Transverse colon (tissue), 4 donors: ENCODE measurements around the gene SPEM1. TPM values are rescaled to one million over a fixed set of nuclear protein-coding genes. Genes with fewer than 3 reads are reported as not detected.

Experiments
- DNase-seq: peaks from one replicate; pipeline ENCODE4 v3.0.0-alpha.2; 2019
- H3K27ac ChIP-seq, 4 donors: fragments of 200-600 bp; sonication (generic); 2 replicates each; pipeline ENCODE4 v1.5.1; 2016 to 2018; ENCODE audit warnings: inconsistent platforms in 4 of 4
- H3K27me3 ChIP-seq: fragments of 200-600 bp; sonication (generic); 2 replicates; pipeline ENCODE4 v1.5.1; 2017; ENCODE audit warnings: inconsistent platforms
- H3K36me3 ChIP-seq, 4 donors: fragments of 200-600 bp; sonication (generic); 2 replicates each; pipeline ENCODE4 v1.5.1; 2017 to 2019; ENCODE audit warnings: inconsistent platforms in 4 of 4
- H3K4me1 ChIP-seq, 4 donors: fragments of 200-600 bp; sonication (generic); 2 replicates each; pipeline ENCODE4 v1.5.1; 2017 to 2020; ENCODE audit warnings: inconsistent platforms in 4 of 4
- H3K4me3 ChIP-seq, 4 donors: fragments of 200-600 bp; sonication (generic); 1 replicate in 1 of 4; 2 replicates in 3 of 4; pipeline versions ENCODE4 v1.5.1 to v1.6.1; 2017 to 2019; ENCODE audit warnings: inconsistent platforms in 4 of 4
- H3K9me3 ChIP-seq, 2 donors: fragments of 200-600 bp; sonication (generic); 2 replicates each; pipeline ENCODE4 v1.5.1; 2017 to 2019; ENCODE audit warnings: inconsistent platforms in 2 of 2
- EP300 ChIP-seq: sonication (generic); formaldehyde crosslinking; IDR thresholded peaks from one replicate; pipeline ENCODE4 v1.6.1; 2017; ENCODE audit warnings: antibody characterized with exemption, low read depth
- POLR2A ChIP-seq: fragments of 450-650 bp; IDR thresholded peaks from one replicate; pipeline ENCODE4 v1.6.1; 2016; ENCODE audit warnings: antibody characterized with exemption, mild to moderate bottlenecking, moderate library complexity
- POLR2AphosphoS5 ChIP-seq, 3 donors: sonication (generic); formaldehyde crosslinking; IDR thresholded peaks; one replicate each; pipeline ENCODE4 v1.6.1; 2016; ENCODE audit warnings: antibody characterized with exemption in 3 of 3
- WGBS, 2 donors: methylation state at CpG; one replicate each; pipeline ENCODE4 v1.1.5; 2018; ENCODE audit warnings: low coverage in 1 of 2; 5-methylcytosine and 5-hydroxymethylcytosine counted together
- in situ Hi-C, 4 donors: fragments of 200-750 bp; cut with MboI; loops; one replicate each; pipeline versions ENCODE4 v1.15.0 to v1.15.1; 2017; ENCODE audit warnings: low sequenced_read_pairs in 3 of 4, low pct_ligation_motif_present in 1 of 4, low pct_unique_long_range_greater_than_20kb in 1 of 4
- intact Hi-C: fragments of 100-400 bp; cut with DNase I; formaldehyde crosslinking; loops from one replicate; pipeline ENCODE4 v1.15.1; 2023; ENCODE audit warnings: low total_unique reads
- total RNA-seq, 4 donors: library from RNA; depleted of rRNA; stranded (reverse); fragments of >200 nt; gene quantifications; one replicate each; pipeline ENCODE4 v1.1.0, GENCODE V29; 2016
- TF ChIP-seq, protein P1 (sequence below), 5 experiments: fragments of 200-600 bp in 3 of 5; fragments of 450-650 bp in 2 of 5; sonication (generic) in 3 of 5; IDR thresholded peaks; 1 replicate in 2 of 5; 2 replicates in 3 of 5; pipeline ENCODE4 v1.5.1; 2016 to 2017; ENCODE audit warnings: antibody characterized with exemption in 5 of 5, inconsistent platforms in 3 of 5, mild to moderate bottlenecking in 2 of 5, moderate library complexity in 1 of 5

The SPEM1 gene
- total RNA-seq, 4 donors from 2014 or later, result not detected

DNA sequence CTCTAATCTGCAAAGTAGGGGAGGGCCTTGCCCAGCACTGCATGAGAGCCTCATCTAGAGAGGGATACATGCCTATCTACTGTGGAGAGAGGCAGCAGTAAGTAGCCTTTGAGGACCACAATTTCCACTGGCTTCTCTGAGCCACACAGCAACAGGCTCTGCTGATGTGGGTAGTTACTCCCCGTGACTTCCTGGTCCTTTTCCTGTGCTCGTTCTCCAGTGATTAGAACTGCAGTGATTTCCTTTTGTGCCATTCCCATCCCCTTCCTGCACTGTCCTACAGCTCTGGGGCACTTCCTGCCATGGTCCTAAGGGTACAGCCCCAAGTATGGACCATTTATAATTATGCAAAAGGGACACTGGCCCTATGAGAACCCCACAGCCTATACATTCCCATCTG lies 28.8 kb upstream of the SPEM1 start:
- TF ChIP-seq POLR2A (no peak), POLR2AphosphoS5 (IDR thresholded peaks at IDR 0.05) (no peak), EP300 (no peak)
- TF ChIP-seq, protein P1, sequence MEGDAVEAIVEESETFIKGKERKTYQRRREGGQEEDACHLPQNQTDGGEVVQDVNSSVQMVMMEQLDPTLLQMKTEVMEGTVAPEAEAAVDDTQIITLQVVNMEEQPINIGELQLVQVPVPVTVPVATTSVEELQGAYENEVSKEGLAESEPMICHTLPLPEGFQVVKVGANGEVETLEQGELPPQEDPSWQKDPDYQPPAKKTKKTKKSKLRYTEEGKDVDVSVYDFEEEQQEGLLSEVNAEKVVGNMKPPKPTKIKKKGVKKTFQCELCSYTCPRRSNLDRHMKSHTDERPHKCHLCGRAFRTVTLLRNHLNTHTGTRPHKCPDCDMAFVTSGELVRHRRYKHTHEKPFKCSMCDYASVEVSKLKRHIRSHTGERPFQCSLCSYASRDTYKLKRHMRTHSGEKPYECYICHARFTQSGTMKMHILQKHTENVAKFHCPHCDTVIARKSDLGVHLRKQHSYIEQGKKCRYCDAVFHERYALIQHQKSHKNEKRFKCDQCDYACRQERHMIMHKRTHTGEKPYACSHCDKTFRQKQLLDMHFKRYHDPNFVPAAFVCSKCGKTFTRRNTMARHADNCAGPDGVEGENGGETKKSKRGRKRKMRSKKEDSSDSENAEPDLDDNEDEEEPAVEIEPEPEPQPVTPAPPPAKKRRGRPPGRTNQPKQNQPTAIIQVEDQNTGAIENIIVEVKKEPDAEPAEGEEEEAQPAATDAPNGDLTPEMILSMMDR (IDR thresholded peaks at IDR 0.05), result no peak
- peaks cover 11 to 22% (median 17%) of the 10 kb centered on the region in 4 donors for H3K4me1 ChIP-seq
- no peak overlapping the region for H3K4me3 ChIP-seq
- H3K27me3 ChIP-seq, result no peaks in the 10 kb centered on the region
- H3K27ac ChIP-seq, result no peak overlapping the region
- intact Hi-C loops, result no loop called here
- no peaks in the 10 kb centered on the region for H3K9me3 ChIP-seq
- in situ Hi-C loops, result no loop called here
- no peaks in the 10 kb centered on the region for H3K36me3 ChIP-seq
- no peak for DNase-seq
- WGBS, 2 donors, result 70 to 73% methylated on average over 2 of the region's 2 CpGs

DNA sequence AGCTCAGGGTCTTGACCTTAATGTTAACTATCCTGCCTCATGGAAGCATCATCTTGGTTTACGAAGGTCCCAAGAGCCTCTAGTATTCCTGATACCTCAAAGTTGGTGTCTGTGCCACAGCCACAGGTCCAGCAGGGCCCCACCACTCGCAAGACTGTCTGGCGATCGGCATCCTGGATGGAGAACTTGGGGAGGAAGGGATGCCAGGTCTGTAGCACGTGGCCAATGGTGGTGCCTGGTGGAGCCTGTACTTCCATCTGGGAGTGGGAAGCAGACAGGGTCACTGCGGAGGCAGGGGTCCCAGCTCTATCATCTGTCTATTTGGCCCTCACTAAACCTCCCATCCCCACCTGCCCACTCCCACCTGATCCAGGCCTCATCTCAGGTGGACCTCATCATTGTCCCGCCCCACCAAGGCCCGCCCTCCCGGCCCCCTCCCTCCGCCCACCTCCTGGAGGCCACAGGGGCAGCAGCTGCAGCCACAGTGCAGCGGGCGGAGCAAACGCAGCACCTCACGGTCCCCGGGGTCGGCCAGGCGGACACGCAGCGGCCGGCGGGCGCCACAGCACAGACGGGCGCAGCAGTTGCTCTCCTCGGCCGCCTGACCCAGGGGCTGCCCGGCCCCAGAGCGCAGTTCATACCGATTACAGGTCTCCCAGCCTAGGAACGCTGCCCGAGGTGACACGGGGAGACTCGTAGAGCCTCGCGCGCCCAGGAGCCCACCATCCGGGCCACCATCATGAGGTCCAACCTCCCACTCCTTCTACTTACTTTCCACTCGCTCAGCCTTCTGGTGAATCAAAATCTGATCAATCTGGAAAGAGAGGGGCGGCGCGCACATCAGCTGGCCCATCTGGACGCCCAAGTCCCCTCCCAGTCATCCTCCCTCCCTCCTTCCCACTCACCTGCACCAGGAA lies 27.2 kb upstream of the SPEM1 start:
- DNase-seq, result no peak
- no peaks in the 10 kb centered on the region for H3K27me3 ChIP-seq
- H3K9me3 ChIP-seq, result no peaks in the 10 kb centered on the region
- WGBS, 2 donors, result 83 to 88% methylated on average over 1 to 32 of the region's 42 CpGs
- intact Hi-C loops, result no loop called here
- peak overlapping the region in 3 of 4 donors; percentile 93 to 98 (median 95) for H3K27ac ChIP-seq
- H3K4me1 ChIP-seq, result peaks cover 11 to 22% (median 17%) of the 10 kb centered on the region in 4 donors
- H3K36me3 ChIP-seq, result no peaks in the 10 kb centered on the region
- TF ChIP-seq, protein P1 (IDR thresholded peaks at IDR 0.05), result no peak
- TF ChIP-seq POLR2A (no peak), EP300 (no peak), POLR2AphosphoS5 (IDR thresholded peaks at IDR 0.05) (no peak)
- peak overlapping the region in 2 of 4 donors; percentile 86 to 91 for H3K4me3 ChIP-seq
- in situ Hi-C loops, result no loop called here

GRCh38 chr17:7393613-7394451 lies 26.3 kb upstream of the SPEM1 start:
- in situ Hi-C loops, result no loop called here
- H3K4me1 ChIP-seq, result peaks cover 11 to 22% (median 17%) of the 10 kb centered on the region in 4 donors
- 9% methylated on average over 39 of the region's 48 CpGs; no CpG with 5 or more reads in 1 of the 2 donors for WGBS, 2 donors
- no peaks in the 10 kb centered on the region for H3K36me3 ChIP-seq
- peak overlapping the region; percentile 59 to 91 (median 77) for H3K4me3 ChIP-seq
- peak overlapping the region; percentile 90 to 98 (median 94) for H3K27ac ChIP-seq
- no peaks in the 10 kb centered on the region for H3K9me3 ChIP-seq
- TF ChIP-seq EP300 (no peak), POLR2A (no peak), POLR2AphosphoS5 (IDR thresholded peaks at IDR 0.05) (no peak)
- TF ChIP-seq, protein P1 (IDR thresholded peaks at IDR 0.05), result no peak
- peak; percentile 51 for DNase-seq
- intact Hi-C loops, result no loop called here
- no peaks in the 10 kb centered on the region for H3K27me3 ChIP-seq
